Renal pelvis (tissue), 12 donors: ENCODE results near the gene CCDC24. TPM values are rescaled to one million over a fixed set of nuclear protein-coding genes. Genes with fewer than 3 reads are reported as not detected.

Experiments used
- DNase-seq: peaks from one replicate; pipeline ENCODE4 v3.0.0-alpha.2; 2013
- long read RNA-seq, 16 experiments: transcript quantifications; one replicate each; lab custom pipeline, GENCODE V29; 2026
- polyA plus RNA-seq, 3 donors: library from polyadenylated mRNA; unstranded; fragments of 120-200 nt; gene quantifications; one replicate each; pipeline ENCODE4 v1.2.1, GENCODE V29; 2013; ENCODE audit not compliant: insufficient read length in 3 of 3

The CCDC24 gene
- polyA plus RNA-seq = 10 to 100 TPM; 19.9 to 30.6 (median 29.0) TPM
- long read RNA-seq, donor 1, partial matches to known transcripts = 0 of 2 reads
- long read RNA-seq, donor 1, other reads (novel, unspliced or antisense) = 0 of 2 reads
- long read RNA-seq, donor 2, partial matches to known transcripts = 0 of 1 reads
- long read RNA-seq, donor 2, other reads (novel, unspliced or antisense) = 0 of 1 reads
- long read RNA-seq, donor 3, partial matches to known transcripts = 0 of 1 reads
- long read RNA-seq, donor 3, other reads (novel, unspliced or antisense) = 0 of 1 reads
- long read RNA-seq, donor 4 = 0 reads
- long read RNA-seq, donor 5 = 0 reads
- long read RNA-seq, donor 6, partial matches to known transcripts = 0 of 3 reads
- long read RNA-seq, donor 6, other reads (novel, unspliced or antisense) = 0 of 3 reads
- long read RNA-seq, donor 7 = 0 reads
- long read RNA-seq, donor 8 = 0 reads
- long read RNA-seq, donor 9, partial matches to known transcripts = 0 of 1 reads
- long read RNA-seq, donor 9, other reads (novel, unspliced or antisense) = 0 of 1 reads
- long read RNA-seq, donor 10, partial matches to known transcripts = 0 of 1 reads
- long read RNA-seq, donor 10, other reads (novel, unspliced or antisense) = 0 of 1 reads
- long read RNA-seq, donor 11 = 0 reads
- long read RNA-seq, donor 12, partial matches to known transcripts = 22 of 23 reads
- long read RNA-seq, donor 12, other reads (novel, unspliced or antisense) = 0 of 23 reads
- long read RNA-seq, donor 13 = 0 reads
- long read RNA-seq, donor 14 = 0 reads
- long read RNA-seq, donor 15, partial matches to known transcripts = 0 of 1 reads
- long read RNA-seq, donor 15, other reads (novel, unspliced or antisense) = 0 of 1 reads
- long read RNA-seq, donor 16, partial matches to known transcripts = 0 of 1 reads
- long read RNA-seq, donor 16, other reads (novel, unspliced or antisense) = 0 of 1 reads

GRCh38 chr1:43991476-43992231, at the start of gene CCDC24:
CCDC24 (plus strand) TSS chr1:43991599; CDS start chr1:43991879, 280 bp downstream.
- DNase-seq = peak; percentile 66

GRCh38 chr1:43942411-43942810, 49.0 kb upstream of the CCDC24 start:
- DNase-seq = no peak

- no peak for DNase-seq
Observed at GRCh38 chr1:43944860-43945259, 46.5 kb upstream of the CCDC24 start.

GRCh38 chr1:43945674-43946235, 45.6 kb upstream of the CCDC24 start:
- no peak for DNase-seq

GRCh38 chr1:43946236-43947060, 45.0 kb upstream of the CCDC24 start, which contains the start of gene IPO13:
IPO13 (plus strand) TSS chr1:43946950; CDS start chr1:43947601, 651 bp downstream.
- peak; percentile 94 for DNase-seq

- DNase-seq = no peak
Observed at GRCh38 chr1:43947061-43947873, 44.1 kb upstream of the CCDC24 start.

- DNase-seq = no peak
Observed at GRCh38 chr1:43947874-43948437, 43.4 kb upstream of the CCDC24 start.

- no peak for DNase-seq
Observed at GRCh38 chr1:43949678-43950077, 41.7 kb upstream of the CCDC24 start.

- no peak for DNase-seq
Observed at GRCh38 chr1:43951021-43951985, 40.1 kb upstream of the CCDC24 start.

GRCh38 chr1:43952731-43953346, 38.6 kb upstream of the CCDC24 start:
- DNase-seq = no peak

- no peak for DNase-seq
Observed at GRCh38 chr1:43953361-43953760, 38.0 kb upstream of the CCDC24 start.

GRCh38 chr1:43954036-43954435, 37.4 kb upstream of the CCDC24 start:
- no peak for DNase-seq

GRCh38 chr1:43956234-43956633, 35.2 kb upstream of the CCDC24 start:
- DNase-seq = no peak

- no peak for DNase-seq
Observed at GRCh38 chr1:43957407-43958040, 33.9 kb upstream of the CCDC24 start.

GRCh38 chr1:43958351-43959255, 32.8 kb upstream of the CCDC24 start:
- DNase-seq = no peak

GRCh38 chr1:43960798-43961197, 30.6 kb upstream of the CCDC24 start:
- DNase-seq = no peak
